HCT116 (cell line): Measurements from ENCODE around the gene RANBP6. TPM values are rescaled to one million over a fixed set of nuclear protein-coding genes. Genes with fewer than 3 reads are reported as not detected.

Experiments used
- ATAC-seq: fragments of 200-7000 bp; cut with Tn5 transposase; 2 replicates; pipeline ENCODE4 v1.9.1; 2020; ENCODE audit warnings: mild to moderate bottlenecking, moderate library complexity
- BruUV-seq: library from RNA; stranded (reverse); fragments of 400-500 nt; replicated peaks from 2 replicates; lab custom pipeline; 2021; lab: Mats Ljungman, UMichigan
- CTCF ChIA-PET: fragments of 300-600 bp; sonication (Branson Sonifier 250); formaldehyde crosslinking; loops from one replicate; lab custom pipeline; 2021; ENCODE audit warnings: antibody characterized with exemption; lab: Charles Lee
- POLR2A ChIA-PET: fragments of 300-600, 350-600 bp; sonication (Branson Sonifier 250); formaldehyde crosslinking; loops from one replicate; lab custom pipeline; 2021; ENCODE audit warnings: antibody characterized with exemption; lab: Charles Lee
- RAD21 ChIA-PET, 2 experiments: fragments of 300-600 bp; sonication (Branson Sonifier 250); formaldehyde crosslinking; loops; one replicate each; lab custom pipeline; 2023; ENCODE audit warnings: low total read pairs in 2 of 2; ENCODE audit not compliant: uncharacterized antibody in 2 of 2, unreplicated experiment in 2 of 2, low non-redundant PET in 1 of 2; lab: Charles Lee
- DNase-seq: peaks from one replicate; pipeline ENCODE4 v3.0.0-alpha.2; 2010; ENCODE audit warnings: low read depth, low spot score
- H2AFZ ChIP-seq: fragments of 200-600 bp; shearing (Covaris generic), sonication (generic); 2 replicates; pipeline ENCODE4 v1.6.1; 2017; ENCODE audit warnings: low read depth, mixed run types, mixed read lengths, antibody characterized with exemption, low read length; ENCODE audit not compliant: poor library complexity, severe bottlenecking
- H3K27ac ChIP-seq: 2 replicates; pipeline ENCODE4 v1.5.1; 2012; ENCODE audit warnings: low read depth, low read length
- H3K27me3 ChIP-seq: fragments of 200-600 bp; sonication (generic); 2 replicates; pipeline ENCODE4 v1.6.1; 2016; ENCODE audit warnings: mixed run types, low read length, mixed read lengths; ENCODE audit not compliant: insufficient read depth
- H3K36me3 ChIP-seq, 2 experiments: fragments of 200-500 bp in 1 of 2; fragments of 200-600 bp in 1 of 2; sonication (Bioruptor generic) in 1 of 2; sonication (generic) in 1 of 2; 2 replicates each; pipeline versions ENCODE4 v1.5.1 to v1.6.1; 2014 to 2016; ENCODE audit warnings: low read length in 2 of 2, inconsistent platforms in 1 of 2, mixed read lengths in 1 of 2, mixed run types in 1 of 2; ENCODE audit not compliant: insufficient read depth in 2 of 2, control insufficient read depth in 1 of 2
- H3K4me1 ChIP-seq, 2 experiments: fragments of 200-600 bp in 1 of 2; sonication (generic) in 1 of 2; 2 replicates each; pipeline versions ENCODE4 v1.5.1 to v1.6.1; 2012 to 2017; ENCODE audit warnings: low read length in 2 of 2, inconsistent platforms in 1 of 2, mild to moderate bottlenecking in 1 of 2, mixed read lengths in 1 of 2, mixed run types in 1 of 2, moderate library complexity in 1 of 2; ENCODE audit not compliant: insufficient read depth in 2 of 2, control insufficient read depth in 1 of 2
- H3K4me2 ChIP-seq: fragments of 200-600 bp; sonication (generic); 2 replicates; pipeline ENCODE4 v1.6.1; 2017; ENCODE audit warnings: mixed run types, low read length, mixed read lengths
- H3K4me3 ChIP-seq, 2 experiments: fragments of 200-600 bp in 1 of 2; sonication (generic) in 1 of 2; replicated peaks in 1 of 2; 2 replicates each; pipeline ENCODE4 v1.5.1; 2011 to 2016; ENCODE audit warnings: low read length in 2 of 2, control low read depth in 1 of 2, low read depth in 1 of 2, mild to moderate bottlenecking in 1 of 2, mixed read lengths in 1 of 2, mixed run types in 1 of 2
- H3K79me2 ChIP-seq: fragments of 200-600 bp; sonication (generic); 2 replicates; pipeline ENCODE4 v1.6.1; 2017; ENCODE audit warnings: mild to moderate bottlenecking, mixed run types, low read length, moderate library complexity, mixed read lengths; ENCODE audit not compliant: insufficient read depth
- H3K9ac ChIP-seq: fragments of 200-600 bp; sonication (generic); 2 replicates; pipeline ENCODE4 v1.6.1; 2016; ENCODE audit warnings: low read length, mixed read lengths
- H3K9me2 ChIP-seq: fragments of 200-600 bp; sonication (generic), shearing (Covaris generic); 2 replicates; pipeline ENCODE4 v1.6.1; 2017; ENCODE audit warnings: mixed run types, mild to moderate bottlenecking, moderate library complexity; ENCODE audit not compliant: insufficient read depth
- H3K9me3 ChIP-seq, 2 experiments: fragments of 200-500 bp in 1 of 2; fragments of 200-600 bp in 1 of 2; sonication (Bioruptor generic) in 1 of 2; sonication (generic) in 1 of 2; 2 replicates each; pipeline ENCODE4 v1.6.1; 2014 to 2017; ENCODE audit warnings: low read length in 2 of 2, mixed read lengths in 2 of 2, inconsistent platforms in 1 of 2, low read depth in 1 of 2, mild to moderate bottlenecking in 1 of 2, mixed run types in 1 of 2, moderate library complexity in 1 of 2; ENCODE audit not compliant: control insufficient read depth in 1 of 2, insufficient read depth in 1 of 2
- H4K20me1 ChIP-seq: fragments of 200-600 bp; sonication (generic), shearing (Covaris generic); 2 replicates; pipeline ENCODE4 v1.6.1; 2017; ENCODE audit warnings: mixed run types, mild to moderate bottlenecking, moderate library complexity; ENCODE audit not compliant: insufficient read depth
- CBX3 ChIP-seq: IDR thresholded peaks from 2 replicates; pipeline ENCODE4 v1.6.1; 2012; ENCODE audit warnings: low read depth
- CEBPB ChIP-seq: IDR thresholded peaks from 2 replicates; pipeline ENCODE4 v1.6.1; 2012; ENCODE audit warnings: low read depth
- EGR1 ChIP-seq: IDR thresholded peaks from 2 replicates; pipeline ENCODE4 v1.6.1; 2012; ENCODE audit warnings: low read depth
- ELF1 ChIP-seq: IDR thresholded peaks from 2 replicates; pipeline ENCODE4 v1.6.1; 2012; ENCODE audit warnings: low read depth, borderline replicate concordance
- EZH2 ChIP-seq: fragments of 200-600 bp; sonication (generic); IDR thresholded peaks from 2 replicates; pipeline ENCODE4 v1.6.1; 2017; ENCODE audit warnings: antibody characterized with exemption, mixed run types
- EZH2phosphoT487 ChIP-seq: fragments of 200-600 bp; IDR thresholded peaks from 2 replicates; pipeline ENCODE4 v1.6.1; 2018; ENCODE audit warnings: antibody characterized with exemption, borderline replicate concordance
- JUND ChIP-seq: IDR thresholded peaks from 2 replicates; pipeline ENCODE4 v1.6.1; 2012
- POLR2A ChIP-seq: IDR thresholded peaks from 2 replicates; pipeline ENCODE4 v1.7.0; 2011; ENCODE audit warnings: borderline replicate concordance; ENCODE audit not compliant: insufficient read depth, insufficient read length; ENCODE audit errors: extremely low read depth
- POLR2AphosphoS5 ChIP-seq: IDR thresholded peaks from 2 replicates; pipeline ENCODE4 v1.6.1; 2011; ENCODE audit warnings: mild to moderate bottlenecking, low read depth, low read length, moderate library complexity
- RAD21 ChIP-seq: IDR thresholded peaks from 2 replicates; pipeline ENCODE4 v1.6.1; 2012; ENCODE audit warnings: low read depth, mild to moderate bottlenecking
- SIN3A ChIP-seq: IDR thresholded peaks from 2 replicates; pipeline ENCODE4 v1.6.1; 2012; ENCODE audit warnings: low read depth
- SP1 ChIP-seq: IDR thresholded peaks from 2 replicates; pipeline ENCODE4 v1.6.1; 2012; ENCODE audit warnings: low read depth
- YY1 ChIP-seq: IDR thresholded peaks from 2 replicates; pipeline ENCODE4 v1.6.1; 2011; ENCODE audit warnings: low read length, low read depth, moderate library complexity, mild to moderate bottlenecking; ENCODE audit not compliant: insufficient replicate concordance; ENCODE audit errors: extremely low read depth
- ZFX ChIP-seq: fragments of 450-650 bp; IDR thresholded peaks from 2 replicates; pipeline ENCODE4 v1.6.1; 2017
- ZNF274 ChIP-seq: fragments of 200-500 bp; sonication (Bioruptor generic); IDR thresholded peaks from 2 replicates; pipeline ENCODE4 v1.6.1; 2014; ENCODE audit warnings: mild to moderate bottlenecking, low read depth, low read length, inconsistent platforms
- intact Hi-C: fragments of 100-400 bp; cut with micrococcal nuclease; formaldehyde crosslinking; loops from 2 replicates; pipeline ENCODE4 v1.10.0; 2022
- total RNA-seq: library from RNA; stranded (reverse); gene quantifications from one replicate; pipeline ENCODE4 v1.2.1, GENCODE V29; 2021; ENCODE audit not compliant: unreplicated experiment
- TF ChIP-seq, protein P1 (sequence below): IDR thresholded peaks from 2 replicates; pipeline ENCODE4 v1.6.1; 2012
- TF ChIP-seq, protein P2 (sequence below), 3 experiments: fragments of 200-600 bp in 1 of 3; sonication (generic) in 1 of 3; IDR thresholded peaks in 2 of 3; conservative IDR thresholded peaks in 1 of 3; 2 replicates each; pipeline ENCODE4 v1.5.1; 2012 to 2017; ENCODE audit warnings: low read depth in 2 of 3, low read length in 2 of 3, antibody characterized with exemption in 1 of 3, borderline replicate concordance in 1 of 3, control low read depth in 1 of 3, mild to moderate bottlenecking in 1 of 3, mixed read lengths in 1 of 3, mixed run types in 1 of 3, moderate library complexity in 1 of 3; ENCODE audit not compliant: insufficient read depth in 1 of 3
- TF ChIP-seq, protein P3 (sequence below): IDR thresholded peaks from 2 replicates; pipeline ENCODE4 v1.6.1; 2011; ENCODE audit warnings: mild to moderate bottlenecking, low read length, moderate library complexity; ENCODE audit not compliant: insufficient replicate concordance; ENCODE audit errors: extremely low read depth

RANBP6 gene
- total RNA-seq, 1 experiment from 2014 or later, result 12.7 TPM

DNA sequence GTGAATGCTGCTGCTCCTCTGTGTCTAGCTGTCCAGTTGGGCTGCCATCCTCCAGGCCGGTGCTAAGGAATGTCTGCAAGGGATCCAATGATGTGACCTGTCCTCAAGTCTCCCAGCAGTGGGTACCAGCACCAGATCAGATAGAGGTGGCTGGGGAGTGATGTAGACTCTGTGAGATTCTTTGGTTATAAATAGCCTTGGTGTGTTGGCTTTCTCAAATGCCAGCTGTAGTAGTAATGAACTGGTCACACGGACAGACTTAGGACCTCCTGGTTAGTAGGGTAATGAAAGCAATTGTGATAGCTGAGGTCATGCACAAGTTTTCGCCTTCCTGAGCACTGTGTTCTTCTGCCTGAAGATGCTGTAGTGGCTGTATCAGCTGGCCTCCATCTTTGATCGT, 29.9 kb upstream of the RANBP6 start:
- CTCF ChIA-PET, result interaction anchor here (3.5 kb wide), 1 partner anchor 9 kb away, joined by 9 read pairs; no protein-coding TSS in a partner anchor

More for the DNA sequence above, 29.9 kb upstream of the RANBP6 start:
- Histone ChIP-seq H3K79me2 (no peaks in the 10 kb centered on the region), H3K4me3 (no peak overlapping the region), H3K9me2 (no peaks in the 10 kb centered on the region), H4K20me1 (no peaks in the 10 kb centered on the region), H3K27ac (no peak overlapping the region), H3K36me3 (no peaks in the 10 kb centered on the region), H3K27me3 (no peaks in the 10 kb centered on the region), H2AFZ (no peak overlapping the region), H3K4me2 (no peak overlapping the region), H3K4me1 (no peaks in the 10 kb centered on the region)
- ChIA-PET POLR2A (no interaction called here), RAD21 (no interaction called here)
- intact Hi-C loops, result no loop called here
- no peak for ATAC-seq
- TF ChIP-seq CEBPB (no peak), POLR2A (no peak), ZNF274 (no peak), EGR1 (no peak), SP1 (no peak), RAD21 (no peak), SIN3A (no peak), POLR2AphosphoS5 (no peak), YY1 (no peak), JUND (no peak), ELF1 (no peak), EZH2 (no peak), ZFX (no peak), EZH2phosphoT487 (no peak), CBX3 (no peak)
- TF ChIP-seq, protein P1, sequence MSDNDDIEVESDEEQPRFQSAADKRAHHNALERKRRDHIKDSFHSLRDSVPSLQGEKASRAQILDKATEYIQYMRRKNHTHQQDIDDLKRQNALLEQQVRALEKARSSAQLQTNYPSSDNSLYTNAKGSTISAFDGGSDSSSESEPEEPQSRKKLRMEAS, result no peak
- TF ChIP-seq, protein P2, sequence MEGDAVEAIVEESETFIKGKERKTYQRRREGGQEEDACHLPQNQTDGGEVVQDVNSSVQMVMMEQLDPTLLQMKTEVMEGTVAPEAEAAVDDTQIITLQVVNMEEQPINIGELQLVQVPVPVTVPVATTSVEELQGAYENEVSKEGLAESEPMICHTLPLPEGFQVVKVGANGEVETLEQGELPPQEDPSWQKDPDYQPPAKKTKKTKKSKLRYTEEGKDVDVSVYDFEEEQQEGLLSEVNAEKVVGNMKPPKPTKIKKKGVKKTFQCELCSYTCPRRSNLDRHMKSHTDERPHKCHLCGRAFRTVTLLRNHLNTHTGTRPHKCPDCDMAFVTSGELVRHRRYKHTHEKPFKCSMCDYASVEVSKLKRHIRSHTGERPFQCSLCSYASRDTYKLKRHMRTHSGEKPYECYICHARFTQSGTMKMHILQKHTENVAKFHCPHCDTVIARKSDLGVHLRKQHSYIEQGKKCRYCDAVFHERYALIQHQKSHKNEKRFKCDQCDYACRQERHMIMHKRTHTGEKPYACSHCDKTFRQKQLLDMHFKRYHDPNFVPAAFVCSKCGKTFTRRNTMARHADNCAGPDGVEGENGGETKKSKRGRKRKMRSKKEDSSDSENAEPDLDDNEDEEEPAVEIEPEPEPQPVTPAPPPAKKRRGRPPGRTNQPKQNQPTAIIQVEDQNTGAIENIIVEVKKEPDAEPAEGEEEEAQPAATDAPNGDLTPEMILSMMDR (IDR thresholded peaks at IDR 0.05 in 2 of 3, conservative IDR thresholded peaks at IDR 0.05 in 1 of 3; ENCODE audit: borderline replicate concordance in 1 of 3, insufficient read depth in 1 of 3, low read depth in 2 of 3, low read length in 2 of 3), result no peak
- TF ChIP-seq, protein P3, sequence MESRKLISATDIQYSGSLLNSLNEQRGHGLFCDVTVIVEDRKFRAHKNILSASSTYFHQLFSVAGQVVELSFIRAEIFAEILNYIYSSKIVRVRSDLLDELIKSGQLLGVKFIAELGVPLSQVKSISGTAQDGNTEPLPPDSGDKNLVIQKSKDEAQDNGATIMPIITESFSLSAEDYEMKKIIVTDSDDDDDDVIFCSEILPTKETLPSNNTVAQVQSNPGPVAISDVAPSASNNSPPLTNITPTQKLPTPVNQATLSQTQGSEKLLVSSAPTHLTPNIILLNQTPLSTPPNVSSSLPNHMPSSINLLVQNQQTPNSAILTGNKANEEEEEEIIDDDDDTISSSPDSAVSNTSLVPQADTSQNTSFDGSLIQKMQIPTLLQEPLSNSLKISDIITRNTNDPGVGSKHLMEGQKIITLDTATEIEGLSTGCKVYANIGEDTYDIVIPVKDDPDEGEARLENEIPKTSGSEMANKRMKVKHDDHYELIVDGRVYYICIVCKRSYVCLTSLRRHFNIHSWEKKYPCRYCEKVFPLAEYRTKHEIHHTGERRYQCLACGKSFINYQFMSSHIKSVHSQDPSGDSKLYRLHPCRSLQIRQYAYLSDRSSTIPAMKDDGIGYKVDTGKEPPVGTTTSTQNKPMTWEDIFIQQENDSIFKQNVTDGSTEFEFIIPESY, result no peak
- TF ChIP-seq, all 23 proteins: peak for 0
- Histone ChIP-seq H3K9me3 (no peaks in the 10 kb centered on the region), H3K9ac (no peak overlapping the region)
- DNase-seq, result no peak
- BruUV-seq, result no TSS peak
